ENCODE data around the gene PHF11. TPM values are rescaled to one million over a fixed set of nuclear protein-coding genes. Genes with fewer than 3 reads are reported as not detected.

The PHF11 gene
- total RNA-seq, 1 experiment from 2014 or later = 24.0 TPM

- Mint-ChIP-seq H3K27me3 (ENCODE audit: unreplicated experiment) (no peaks in the 10 kb centered on the region), H3K4me1 (ENCODE audit: low read depth, unreplicated experiment) (peaks cover 8% of the 10 kb centered on the region)
Measured at GRCh38 chr13:49567491-49567890, 71.7 kb downstream of the PHF11 start.

DNA sequence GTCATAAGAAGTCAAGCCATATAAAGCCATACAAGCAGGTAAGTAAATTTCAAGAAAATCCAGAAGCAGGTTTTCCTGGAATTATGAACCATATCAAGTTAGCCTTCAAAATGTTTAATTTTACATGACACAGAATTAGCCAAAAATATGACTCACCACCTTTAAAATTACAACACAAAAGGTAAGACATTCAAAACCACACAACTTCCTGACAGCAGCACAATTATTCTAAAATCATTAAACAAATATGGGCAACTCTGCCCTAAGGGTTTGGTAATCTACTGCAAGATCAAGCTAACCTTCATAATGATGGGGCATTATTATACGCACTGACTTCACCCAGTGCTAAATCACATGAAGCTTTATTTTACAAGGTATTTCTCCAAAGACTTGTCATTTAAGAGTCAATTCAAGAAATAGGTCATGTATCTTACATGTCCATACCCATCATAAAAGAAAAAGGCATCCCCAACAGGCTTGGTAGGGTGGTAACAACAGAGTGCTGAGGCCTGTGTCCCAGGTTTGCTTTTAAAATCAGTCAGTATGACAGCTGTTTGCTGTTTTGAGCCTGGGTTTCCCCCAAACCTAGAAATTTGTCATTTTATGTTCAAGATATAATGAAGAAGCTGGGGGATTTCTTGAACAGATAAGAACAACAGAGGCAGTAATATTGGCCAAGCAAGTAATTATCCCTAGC, 74.4 kb downstream of the PHF11 start:
- H3K4me1 Mint-ChIP-seq (ENCODE audit: low read depth, unreplicated experiment) = peaks cover 8% of the 10 kb centered on the region
- intact Hi-C loops (cut with micrococcal nuclease; ENCODE audit: unreplicated experiment) = no loop called here
- no peaks in the 10 kb centered on the region for H3K27me3 Mint-ChIP-seq (ENCODE audit: unreplicated experiment)
- no peak overlapping the region for H3K27ac Mint-ChIP-seq (ENCODE audit: unreplicated experiment)
- BruUV-seq (replicated peaks) = no TSS peak
- no peak overlapping the region for H3K4me3 Mint-ChIP-seq (ENCODE audit: low read depth, unreplicated experiment)
- CTCF ChIA-PET = no interaction called here
- H3K36me3 Mint-ChIP-seq (ENCODE audit: insufficient read depth, unreplicated experiment) = peaks cover 4% of the 10 kb centered on the region
- DNase-seq = no peak
- H3K9me3 Mint-ChIP-seq (ENCODE audit: low read depth, unreplicated experiment) = no peaks in the 10 kb centered on the region
- no peak for TF ChIP-seq CTCF (IDR thresholded peaks at IDR 0.05; ENCODE audit: unreplicated experiment)

More at GRCh38 chr13:49567491-49567890, 71.7 kb downstream of the PHF11 start:
- no peak overlapping the region for H3K4me3 Mint-ChIP-seq (ENCODE audit: low read depth, unreplicated experiment)
- H3K9me3 Mint-ChIP-seq (ENCODE audit: low read depth, unreplicated experiment) = no peaks in the 10 kb centered on the region
- no TSS peak for BruUV-seq (replicated peaks)
- intact Hi-C loops (cut with micrococcal nuclease; ENCODE audit: unreplicated experiment) = no loop called here
- DNase-seq = no peak
- peaks cover 4% of the 10 kb centered on the region for H3K36me3 Mint-ChIP-seq (ENCODE audit: insufficient read depth, unreplicated experiment)
- no peak for TF ChIP-seq CTCF (IDR thresholded peaks at IDR 0.05; ENCODE audit: unreplicated experiment)
- CTCF ChIA-PET = no interaction called here
- no peak overlapping the region for H3K27ac Mint-ChIP-seq (ENCODE audit: unreplicated experiment)

- CTCF ChIA-PET = no interaction called here
Measured at GRCh38 chr13:49571299-49572240, 75.8 kb downstream of the PHF11 start.

More at GRCh38 chr13:49571299-49572240, 75.8 kb downstream of the PHF11 start:
- intact Hi-C loops (cut with micrococcal nuclease; ENCODE audit: unreplicated experiment) = no loop called here
- DNase-seq = no peak
- H3K36me3 Mint-ChIP-seq (ENCODE audit: insufficient read depth, unreplicated experiment) = peaks cover 2% of the 10 kb centered on the region
- H3K4me3 Mint-ChIP-seq (ENCODE audit: low read depth, unreplicated experiment) = no peak overlapping the region
- H3K27me3 Mint-ChIP-seq (ENCODE audit: unreplicated experiment) = no peaks in the 10 kb centered on the region
- no peaks in the 10 kb centered on the region for H3K9me3 Mint-ChIP-seq (ENCODE audit: low read depth, unreplicated experiment)
- no TSS peak for BruUV-seq (replicated peaks)
- H3K4me1 Mint-ChIP-seq (ENCODE audit: low read depth, unreplicated experiment) = peaks cover 8% of the 10 kb centered on the region
- no peak overlapping the region for H3K27ac Mint-ChIP-seq (ENCODE audit: unreplicated experiment)
- TF ChIP-seq CTCF (IDR thresholded peaks at IDR 0.05; ENCODE audit: unreplicated experiment) = no peak

Other genes starting within 250 kb of the PHF11 start
- 6.4 and 7.8 TPM in 2 replicates for gene CDADC1, start 248.0 kb upstream of the PHF11 start, total RNA-seq (2022)
- gene CAB39L, start 51.9 kb upstream of the PHF11 start, total RNA-seq (2022) = 3.2 and 4.5 TPM in 2 replicates
- gene SETDB2, start 51.7 kb upstream of the PHF11 start, total RNA-seq (2022) = 4.9 and 6.0 TPM in 2 replicates
- gene RCBTB1, start 89.6 kb downstream of the PHF11 start, total RNA-seq (2022) = 6.3 and 7.2 TPM in 2 replicates
- gene ARL11, start 132.6 kb downstream of the PHF11 start, total RNA-seq (2022) = not detected in 2 replicates
- gene EBPL, start 195.5 kb downstream of the PHF11 start, total RNA-seq (2022) = 40.5 and 43.9 TPM in 2 replicates

Measured in Calu3 (cell line).